Measurements from ENCODE around the gene MAP3K8. TPM values are rescaled to one million over a fixed set of nuclear protein-coding genes. Genes with fewer than 3 reads are reported as not detected.
A peak's percentile ranks its signal among the peaks of the same experiment; 100 is the strongest.
"Not testable (repeated sequence)": the region's sequence is repeated elsewhere in the genome, so short reads cannot be mapped to it uniquely, and the experiment has no call there.

Gene MAP3K8
- total RNA-seq, 1 donor from 2014 or later, result 33.7 TPM

DNA sequence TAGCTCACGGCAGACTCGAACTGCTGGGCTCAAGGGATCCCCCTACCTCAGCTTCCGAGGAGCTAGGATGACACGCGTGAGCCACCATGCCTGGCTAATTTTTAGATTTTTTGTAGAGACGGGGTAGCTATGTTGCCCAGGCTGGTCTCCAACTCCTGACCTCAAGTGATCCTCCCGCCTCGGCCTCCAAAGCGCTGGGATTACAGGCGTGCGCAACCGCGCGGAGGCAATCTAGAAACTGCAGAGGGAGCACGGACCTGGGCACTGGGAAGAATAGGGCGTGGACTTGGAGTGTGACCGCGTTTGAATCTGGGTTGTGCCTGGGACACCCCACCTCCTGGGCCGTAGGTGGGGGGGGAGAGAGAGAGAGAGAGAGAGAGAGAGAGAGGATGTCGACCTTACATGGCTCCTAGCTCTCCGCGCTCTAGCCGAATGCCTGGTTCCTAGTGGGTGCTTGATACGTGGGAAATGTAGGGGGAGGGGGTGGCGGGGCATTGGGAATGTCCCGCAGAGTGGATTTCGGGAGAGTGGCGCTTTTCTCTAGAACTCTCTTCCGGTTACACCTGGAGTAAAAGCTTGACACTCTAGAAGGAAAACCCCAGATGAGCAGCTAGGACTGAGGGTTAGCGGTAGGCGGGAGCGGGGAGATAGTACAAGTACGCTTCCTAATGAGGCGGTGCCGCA, 1.2 kb upstream of the MAP3K8 start:
- TF ChIP-seq, protein P1, sequence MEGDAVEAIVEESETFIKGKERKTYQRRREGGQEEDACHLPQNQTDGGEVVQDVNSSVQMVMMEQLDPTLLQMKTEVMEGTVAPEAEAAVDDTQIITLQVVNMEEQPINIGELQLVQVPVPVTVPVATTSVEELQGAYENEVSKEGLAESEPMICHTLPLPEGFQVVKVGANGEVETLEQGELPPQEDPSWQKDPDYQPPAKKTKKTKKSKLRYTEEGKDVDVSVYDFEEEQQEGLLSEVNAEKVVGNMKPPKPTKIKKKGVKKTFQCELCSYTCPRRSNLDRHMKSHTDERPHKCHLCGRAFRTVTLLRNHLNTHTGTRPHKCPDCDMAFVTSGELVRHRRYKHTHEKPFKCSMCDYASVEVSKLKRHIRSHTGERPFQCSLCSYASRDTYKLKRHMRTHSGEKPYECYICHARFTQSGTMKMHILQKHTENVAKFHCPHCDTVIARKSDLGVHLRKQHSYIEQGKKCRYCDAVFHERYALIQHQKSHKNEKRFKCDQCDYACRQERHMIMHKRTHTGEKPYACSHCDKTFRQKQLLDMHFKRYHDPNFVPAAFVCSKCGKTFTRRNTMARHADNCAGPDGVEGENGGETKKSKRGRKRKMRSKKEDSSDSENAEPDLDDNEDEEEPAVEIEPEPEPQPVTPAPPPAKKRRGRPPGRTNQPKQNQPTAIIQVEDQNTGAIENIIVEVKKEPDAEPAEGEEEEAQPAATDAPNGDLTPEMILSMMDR (IDR thresholded peaks at IDR 0.05), result no peak
- no peaks in the 10 kb centered on the region for H3K27me3 ChIP-seq
- H3K36me3 ChIP-seq, result peaks cover 9% of the 10 kb centered on the region
- H3K4me3 ChIP-seq, result peak overlapping the region; percentile 89
- intact Hi-C loops (cut with DNase I), result no loop called here
- DNase-seq (peak; percentile 72), ATAC-seq (peak; percentile 3)
- H3K4me1 ChIP-seq, result peaks cover 30% of the 10 kb centered on the region
- H3K27ac ChIP-seq, result peak overlapping the region; percentile 99
- no peaks in the 10 kb centered on the region for H3K9me3 ChIP-seq

DNA sequence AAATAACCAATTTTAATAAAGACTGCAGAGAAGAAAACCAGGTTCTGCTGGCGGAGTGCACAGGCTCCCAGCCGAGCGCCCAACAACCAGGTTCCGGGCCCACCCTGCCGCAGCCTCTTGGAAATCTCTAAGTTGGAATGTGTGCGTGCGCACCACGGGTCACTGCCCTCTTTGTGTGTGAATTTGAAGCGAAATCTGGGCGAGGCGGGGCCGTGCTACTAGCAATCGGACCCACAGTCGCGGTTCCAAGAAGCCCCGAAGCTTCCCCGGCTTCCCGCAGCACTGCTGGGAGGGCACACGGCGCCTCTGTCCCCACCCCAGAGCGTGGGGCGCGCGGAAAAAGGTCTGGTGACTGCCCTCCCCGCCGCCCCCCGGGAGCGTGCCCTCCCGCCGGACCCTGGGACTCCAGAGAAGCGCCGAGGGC, 666 bp upstream of the MAP3K8 start:
- ATAC-seq, result peak; percentile 34
- Histone ChIP-seq H3K27me3 (no peaks in the 10 kb centered on the region), H3K27ac (peak overlapping the region; percentile 99), H3K4me1 (peaks cover 35% of the 10 kb centered on the region), H3K9me3 (no peaks in the 10 kb centered on the region), H3K36me3 (peaks cover 15% of the 10 kb centered on the region), H3K4me3 (peak overlapping the region; percentile 89)
- intact Hi-C loops (cut with DNase I), result no loop called here
- TF ChIP-seq, protein P1 (IDR thresholded peaks at IDR 0.05), result no peak
- DNase-seq, result peak; percentile 91

- peak overlapping the region; percentile 99 for H3K27ac ChIP-seq
- TF ChIP-seq, protein P1 (IDR thresholded peaks at IDR 0.05), result no peak
- peaks cover 47% of the 10 kb centered on the region for H3K4me1 ChIP-seq
- H3K36me3 ChIP-seq, result peaks cover 25% of the 10 kb centered on the region
- H3K4me3 ChIP-seq, result peak overlapping the region; percentile 89
- no peaks in the 10 kb centered on the region for H3K9me3 ChIP-seq
- peak; percentile 96 for DNase-seq
- intact Hi-C loops (cut with DNase I), result no loop called here
- peak; percentile 83 for ATAC-seq
- H3K27me3 ChIP-seq, result no peaks in the 10 kb centered on the region
Measured at GRCh38 chr10:30434273-30435072, 489 bp downstream of the MAP3K8 start.

DNA sequence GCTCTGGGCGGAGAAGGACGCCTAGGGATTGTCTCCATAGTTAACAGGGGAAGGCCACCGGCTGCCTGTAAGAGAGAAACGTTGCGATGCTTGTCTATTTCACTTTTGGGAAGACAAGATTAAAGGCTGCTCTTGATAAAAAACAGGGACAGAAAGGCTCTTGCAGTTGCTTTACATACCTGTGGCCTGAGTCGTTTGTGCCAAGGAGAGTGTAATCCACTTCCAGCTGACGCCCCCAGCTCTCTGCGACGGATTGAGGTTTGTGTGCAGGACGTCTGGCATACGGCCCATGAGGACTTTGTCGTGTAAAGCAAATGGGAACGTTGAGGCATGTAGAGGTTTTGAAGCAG, 1.1 kb downstream of the MAP3K8 start:
- DNase-seq (peak; percentile 68), ATAC-seq (no peak)
- Histone ChIP-seq H3K4me3 (peak overlapping the region; percentile 89), H3K36me3 (peaks cover 31% of the 10 kb centered on the region), H3K4me1 (peaks cover 53% of the 10 kb centered on the region), H3K27ac (peak overlapping the region; percentile 99), H3K27me3 (no peaks in the 10 kb centered on the region), H3K9me3 (no peaks in the 10 kb centered on the region)
- TF ChIP-seq, protein P1 (IDR thresholded peaks at IDR 0.05), result no peak
- intact Hi-C loops (cut with DNase I), result no loop called here

DNA sequence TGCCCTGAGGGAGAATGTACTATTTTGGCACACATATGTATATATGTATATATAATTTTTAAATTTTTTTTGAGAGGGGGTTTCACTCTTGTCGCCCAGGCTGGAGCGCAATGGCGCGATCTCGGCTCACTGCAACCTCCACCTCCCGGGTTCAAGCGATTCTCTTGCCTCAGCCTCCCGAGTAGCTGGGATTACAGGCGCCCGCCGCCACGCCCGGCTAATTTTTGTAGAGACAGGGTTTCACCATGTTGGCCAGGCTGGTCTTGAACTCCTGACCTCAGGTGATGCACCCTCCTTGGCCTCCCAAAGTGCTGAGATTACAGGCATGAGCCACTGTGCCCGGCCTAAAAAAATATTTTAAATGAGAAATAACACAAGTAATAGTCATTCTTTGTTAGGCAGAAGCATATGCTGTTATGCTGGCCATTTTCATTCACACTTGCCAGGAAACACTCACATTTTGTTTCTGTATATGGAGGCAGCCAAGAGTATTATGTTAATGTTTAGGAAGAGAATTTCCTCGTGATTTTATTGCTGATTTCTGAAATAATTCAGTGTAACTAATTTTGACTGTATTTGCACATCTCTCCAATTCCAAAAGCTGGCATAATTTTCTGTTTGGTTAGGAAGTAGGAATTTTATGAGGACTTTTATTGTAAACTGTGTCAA, 1.6 kb downstream of the MAP3K8 start:
- intact Hi-C loops (cut with DNase I); ATAC-seq; DNase-seq; H3K9me3 ChIP-seq; H3K27me3 ChIP-seq: not testable (repeated sequence)
- Histone ChIP-seq H3K36me3 (peaks cover 37% of the 10 kb centered on the region), H3K27ac (peak overlapping the region; percentile 99), H3K4me3 (peak overlapping the region; percentile 89), H3K4me1 (peaks cover 56% of the 10 kb centered on the region)

DNA sequence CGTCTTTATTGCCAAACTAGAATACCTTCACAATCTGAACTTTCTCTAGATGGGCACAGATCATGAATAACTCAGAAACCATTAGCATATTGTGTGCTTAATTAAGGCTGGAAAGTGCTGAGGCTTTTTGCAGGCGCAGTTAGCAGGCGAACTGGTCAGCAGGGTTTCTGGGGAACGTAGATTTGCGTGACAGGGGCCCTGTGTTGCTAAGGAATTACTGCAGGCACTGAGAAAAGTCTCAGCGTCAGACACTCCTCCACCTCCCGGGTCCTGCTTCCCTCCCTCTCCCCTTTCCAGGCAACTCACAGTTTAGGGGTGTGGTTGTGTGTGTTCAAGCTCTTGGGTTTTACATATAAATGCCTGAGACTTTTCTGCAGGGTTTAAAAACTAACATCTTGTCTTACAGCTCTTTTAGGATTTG, 2.2 kb downstream of the MAP3K8 start:
- H3K4me1 ChIP-seq, result peaks cover 54% of the 10 kb centered on the region
- intact Hi-C loops (cut with DNase I), result no loop called here
- peak overlapping the region; percentile 99 for H3K27ac ChIP-seq
- H3K9me3 ChIP-seq, result no peaks in the 10 kb centered on the region
- DNase-seq (no peak), ATAC-seq (no peak)
- H3K4me3 ChIP-seq, result peak overlapping the region; percentile 89
- TF ChIP-seq, protein P1 (IDR thresholded peaks at IDR 0.05), result no peak
- no peaks in the 10 kb centered on the region for H3K27me3 ChIP-seq
- peaks cover 43% of the 10 kb centered on the region for H3K36me3 ChIP-seq

Data from upper lobe of right lung (tissue), 1 donor.